ENCODE results near the gene TOMM40.
"Not testable (repeated sequence)": the region's sequence is repeated elsewhere in the genome, so short reads cannot be mapped to it uniquely, and the experiment has no call there.

TOMM40 gene

GRCh38 chr19:44851427-44851826, 39.6 kb upstream of the TOMM40 start:
- H3K9me3 ChIP-seq (ENCODE audit: control insufficient read depth, low read length), result no peaks in the 10 kb centered on the region

GRCh38 chr19:44855606-44856005, 35.4 kb upstream of the TOMM40 start:
- Histone ChIP-seq H3K27me3 (ENCODE audit: control insufficient read depth, insufficient read depth, low read length, poor library complexity, severe bottlenecking) (no peaks in the 10 kb centered on the region), H3K4me3 (ENCODE audit: insufficient read depth, low read depth, low read length) (no peak overlapping the region), H3K36me3 (ENCODE audit: control insufficient read depth, insufficient read depth, low read length) (peaks cover 5% of the 10 kb centered on the region), H3K4me1 (ENCODE audit: control insufficient read depth, insufficient read depth, low read length) (peaks cover 2% of the 10 kb centered on the region), H3K27ac (ENCODE audit: insufficient read depth, low read depth, low read length, poor library complexity, severe bottlenecking) (no peak overlapping the region), H3K9me3 (ENCODE audit: control insufficient read depth, low read length) (no peaks in the 10 kb centered on the region)
- WGBS, 2 experiments, result 93% methylated on average over 1 of the region's 1 CpG; no CpG with 5 or more reads in 1 of the 2 experiments

More at GRCh38 chr19:44851427-44851826, 39.6 kb upstream of the TOMM40 start:
- Histone ChIP-seq H3K27ac (ENCODE audit: insufficient read depth, low read depth, low read length, poor library complexity, severe bottlenecking) (no peak overlapping the region), H3K27me3 (ENCODE audit: control insufficient read depth, insufficient read depth, low read length, poor library complexity, severe bottlenecking) (no peaks in the 10 kb centered on the region), H3K36me3 (ENCODE audit: control insufficient read depth, insufficient read depth, low read length) (no peaks in the 10 kb centered on the region), H3K4me1 (ENCODE audit: control insufficient read depth, insufficient read depth, low read length) (peaks cover 22% of the 10 kb centered on the region), H3K4me3 (ENCODE audit: insufficient read depth, low read depth, low read length) (no peak overlapping the region)
- WGBS, 2 experiments, result 91% methylated on average over 2 of the region's 2 CpGs

- Histone ChIP-seq H3K27ac (ENCODE audit: insufficient read depth, low read depth, low read length, poor library complexity, severe bottlenecking) (no peak overlapping the region), H3K9me3 (ENCODE audit: control insufficient read depth, low read length) (no peaks in the 10 kb centered on the region), H3K4me1 (ENCODE audit: control insufficient read depth, insufficient read depth, low read length) (no peaks in the 10 kb centered on the region), H3K27me3 (ENCODE audit: control insufficient read depth, insufficient read depth, low read length, poor library complexity, severe bottlenecking) (no peaks in the 10 kb centered on the region), H3K4me3 (ENCODE audit: insufficient read depth, low read depth, low read length) (no peak overlapping the region), H3K36me3 (ENCODE audit: control insufficient read depth, insufficient read depth, low read length) (peaks cover 8% of the 10 kb centered on the region)
- WGBS, 2 experiments, result 90 to 94% methylated on average over 10 of the region's 10 CpGs
These were observed 34.5 kb upstream of the TOMM40 start for GRCh38 chr19:44856421-44857083.

- Histone ChIP-seq H3K4me3 (ENCODE audit: insufficient read depth, low read depth, low read length) (no peak overlapping the region), H3K4me1 (ENCODE audit: control insufficient read depth, insufficient read depth, low read length) (no peaks in the 10 kb centered on the region), H3K27me3 (ENCODE audit: control insufficient read depth, insufficient read depth, low read length, poor library complexity, severe bottlenecking) (no peaks in the 10 kb centered on the region), H3K36me3 (ENCODE audit: control insufficient read depth, insufficient read depth, low read length) (peaks cover 8% of the 10 kb centered on the region), H3K9me3 (ENCODE audit: control insufficient read depth, low read length) (no peaks in the 10 kb centered on the region), H3K27ac (ENCODE audit: insufficient read depth, low read depth, low read length, poor library complexity, severe bottlenecking) (no peak overlapping the region)
- WGBS, 2 experiments, result 94 to 96% methylated on average over 4 of the region's 4 CpGs
These were observed 33.2 kb upstream of the TOMM40 start for GRCh38 chr19:44857837-44858236.

DNA sequence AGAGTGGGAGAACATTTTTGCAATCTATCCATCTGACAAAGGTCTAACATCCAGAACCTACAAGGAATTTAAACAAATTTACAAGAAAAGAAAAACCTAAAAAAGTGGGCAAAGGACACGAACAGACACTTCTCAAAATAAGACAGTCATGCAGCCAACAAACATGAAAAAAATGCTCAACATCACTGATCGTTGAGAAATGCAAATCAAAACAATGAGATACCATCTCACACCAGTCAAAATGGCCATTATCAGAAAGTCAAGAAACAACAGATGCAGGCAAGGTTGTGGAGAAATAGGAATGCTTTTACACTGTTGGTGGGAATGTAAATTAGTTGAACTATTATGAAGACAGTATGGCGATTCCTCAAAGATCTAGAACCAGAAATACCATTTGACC, 29.5 kb upstream of the TOMM40 start:
- 93 to 97% methylated on average over 3 of the region's 3 CpGs for WGBS, 2 experiments
- not testable (repeated sequence) for H3K4me1 ChIP-seq (ENCODE audit: control insufficient read depth, insufficient read depth, low read length); H3K4me3 ChIP-seq (ENCODE audit: insufficient read depth, low read depth, low read length); H3K9me3 ChIP-seq (ENCODE audit: control insufficient read depth, low read length); H3K27me3 ChIP-seq (ENCODE audit: control insufficient read depth, insufficient read depth, low read length, poor library complexity, severe bottlenecking); H3K27ac ChIP-seq (ENCODE audit: insufficient read depth, low read depth, low read length, poor library complexity, severe bottlenecking)
- peaks cover 20% of the 10 kb centered on the region for H3K36me3 ChIP-seq (ENCODE audit: control insufficient read depth, insufficient read depth, low read length)

GRCh38 chr19:44863990-44864389, 27.1 kb upstream of the TOMM40 start:
- WGBS, 2 experiments, result 81 to 100% methylated on average over 2 of the region's 2 CpGs
- Histone ChIP-seq H3K4me1 (ENCODE audit: control insufficient read depth, insufficient read depth, low read length) (no peaks in the 10 kb centered on the region), H3K36me3 (ENCODE audit: control insufficient read depth, insufficient read depth, low read length) (peaks cover 34% of the 10 kb centered on the region), H3K9me3 (ENCODE audit: control insufficient read depth, low read length) (no peaks in the 10 kb centered on the region), H3K27ac (ENCODE audit: insufficient read depth, low read depth, low read length, poor library complexity, severe bottlenecking) (no peak overlapping the region), H3K4me3 (ENCODE audit: insufficient read depth, low read depth, low read length) (no peak overlapping the region), H3K27me3 (ENCODE audit: control insufficient read depth, insufficient read depth, low read length, poor library complexity, severe bottlenecking) (no peaks in the 10 kb centered on the region)

- Histone ChIP-seq H3K36me3 (ENCODE audit: control insufficient read depth, insufficient read depth, low read length) (peaks cover 37% of the 10 kb centered on the region), H3K9me3 (ENCODE audit: control insufficient read depth, low read length) (no peaks in the 10 kb centered on the region)
- WGBS, 2 experiments, result 96% methylated on average over 27 of the region's 27 CpGs
These were observed 25.8 kb upstream of the TOMM40 start for GRCh38 chr19:44865196-44865767.

GRCh38 chr19:44866664-44867063, 24.4 kb upstream of the TOMM40 start:
- Histone ChIP-seq H3K4me1 (ENCODE audit: control insufficient read depth, insufficient read depth, low read length) (no peaks in the 10 kb centered on the region), H3K27ac (ENCODE audit: insufficient read depth, low read depth, low read length, poor library complexity, severe bottlenecking) (no peak overlapping the region), H3K36me3 (ENCODE audit: control insufficient read depth, insufficient read depth, low read length) (peaks cover 38% of the 10 kb centered on the region), H3K27me3 (ENCODE audit: control insufficient read depth, insufficient read depth, low read length, poor library complexity, severe bottlenecking) (no peaks in the 10 kb centered on the region), H3K4me3 (ENCODE audit: insufficient read depth, low read depth, low read length) (no peak overlapping the region), H3K9me3 (ENCODE audit: control insufficient read depth, low read length) (no peaks in the 10 kb centered on the region)
- WGBS, 2 experiments, result 94 to 96% methylated on average over 4 of the region's 4 CpGs

More at GRCh38 chr19:44865196-44865767, 25.8 kb upstream of the TOMM40 start:
- no peak overlapping the region for H3K4me3 ChIP-seq (ENCODE audit: insufficient read depth, low read depth, low read length)
- no peak overlapping the region for H3K27ac ChIP-seq (ENCODE audit: insufficient read depth, low read depth, low read length, poor library complexity, severe bottlenecking)
- no peaks in the 10 kb centered on the region for H3K4me1 ChIP-seq (ENCODE audit: control insufficient read depth, insufficient read depth, low read length)
- no peaks in the 10 kb centered on the region for H3K27me3 ChIP-seq (ENCODE audit: control insufficient read depth, insufficient read depth, low read length, poor library complexity, severe bottlenecking)

DNA sequence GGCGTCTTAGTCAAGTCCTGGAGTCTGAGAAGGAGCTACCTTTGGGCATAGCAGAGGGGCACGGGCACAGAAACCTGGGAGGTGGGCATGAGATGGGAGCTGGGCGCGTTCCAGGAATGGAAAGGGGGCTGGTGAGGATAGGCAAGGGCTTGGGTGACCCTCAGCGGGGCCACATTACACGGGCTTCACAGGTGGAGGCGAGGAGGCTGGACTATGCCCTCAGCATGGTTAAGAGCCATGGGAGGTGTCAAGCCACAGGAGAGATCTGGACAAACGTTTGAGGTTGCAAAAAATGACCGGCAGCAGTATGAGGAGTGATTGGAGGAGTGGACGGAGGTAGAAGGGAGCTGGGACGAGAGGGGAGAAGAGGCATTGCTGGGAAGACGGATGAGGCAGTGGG, 23.5 kb upstream of the TOMM40 start:
- Histone ChIP-seq H3K4me3 (ENCODE audit: insufficient read depth, low read depth, low read length) (no peak overlapping the region), H3K9me3 (ENCODE audit: control insufficient read depth, low read length) (no peaks in the 10 kb centered on the region), H3K36me3 (ENCODE audit: control insufficient read depth, insufficient read depth, low read length) (peaks cover 47% of the 10 kb centered on the region), H3K27me3 (ENCODE audit: control insufficient read depth, insufficient read depth, low read length, poor library complexity, severe bottlenecking) (no peaks in the 10 kb centered on the region), H3K27ac (ENCODE audit: insufficient read depth, low read depth, low read length, poor library complexity, severe bottlenecking) (no peak overlapping the region), H3K4me1 (ENCODE audit: control insufficient read depth, insufficient read depth, low read length) (no peaks in the 10 kb centered on the region)
- WGBS, 2 experiments, result 90 to 92% methylated on average over 12 of the region's 12 CpGs

DNA sequence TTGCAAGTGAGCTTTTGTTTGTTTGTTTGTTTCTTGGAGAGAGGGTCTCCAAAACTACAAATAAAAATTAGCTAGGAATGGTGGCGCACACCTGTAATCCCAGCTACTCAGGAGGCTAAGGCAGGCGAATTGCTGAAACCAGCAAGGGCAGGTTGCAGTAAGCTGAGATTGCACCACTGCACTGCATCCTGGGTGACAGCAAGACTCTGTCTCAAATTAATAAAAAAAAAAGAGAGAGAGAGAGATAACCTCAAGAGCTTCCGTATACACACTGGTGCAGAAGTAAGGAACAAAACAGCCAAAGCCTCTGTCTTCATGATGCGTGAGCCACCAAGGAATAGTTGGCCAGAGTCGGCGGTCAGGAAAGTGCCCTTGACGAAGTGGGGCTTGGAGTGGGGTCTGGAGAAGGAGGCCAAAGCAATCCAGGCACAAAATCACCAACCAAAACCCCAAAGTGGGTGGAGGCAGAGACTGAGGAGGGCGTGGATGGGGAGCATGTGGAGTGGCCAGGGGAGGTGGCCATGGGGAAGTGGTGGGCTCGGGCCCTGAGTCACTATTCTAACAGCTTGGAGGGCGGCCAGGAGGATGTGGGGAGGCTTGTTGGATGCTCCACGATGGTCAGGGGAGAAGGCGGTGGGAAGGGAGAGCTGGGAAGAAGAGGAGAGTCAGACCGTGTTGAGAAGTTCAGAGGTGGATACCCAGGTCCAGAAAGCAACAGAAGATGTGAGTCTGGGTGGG, 21.2 kb upstream of the TOMM40 start:
- Histone ChIP-seq H3K27me3 (ENCODE audit: control insufficient read depth, insufficient read depth, low read length, poor library complexity, severe bottlenecking) (no peaks in the 10 kb centered on the region), H3K27ac (ENCODE audit: insufficient read depth, low read depth, low read length, poor library complexity, severe bottlenecking) (no peak overlapping the region), H3K4me3 (ENCODE audit: insufficient read depth, low read depth, low read length) (no peak overlapping the region), H3K36me3 (ENCODE audit: control insufficient read depth, insufficient read depth, low read length) (peaks cover 67% of the 10 kb centered on the region), H3K4me1 (ENCODE audit: control insufficient read depth, insufficient read depth, low read length) (no peaks in the 10 kb centered on the region), H3K9me3 (ENCODE audit: control insufficient read depth, low read length) (no peaks in the 10 kb centered on the region)
- 94 to 96% methylated on average over 13 of the region's 13 CpGs for WGBS, 2 experiments

Data from ectodermal cell (in vitro differentiated cells).